ENCODE results near the gene SULT1C4.

Gene SULT1C4

DNA sequence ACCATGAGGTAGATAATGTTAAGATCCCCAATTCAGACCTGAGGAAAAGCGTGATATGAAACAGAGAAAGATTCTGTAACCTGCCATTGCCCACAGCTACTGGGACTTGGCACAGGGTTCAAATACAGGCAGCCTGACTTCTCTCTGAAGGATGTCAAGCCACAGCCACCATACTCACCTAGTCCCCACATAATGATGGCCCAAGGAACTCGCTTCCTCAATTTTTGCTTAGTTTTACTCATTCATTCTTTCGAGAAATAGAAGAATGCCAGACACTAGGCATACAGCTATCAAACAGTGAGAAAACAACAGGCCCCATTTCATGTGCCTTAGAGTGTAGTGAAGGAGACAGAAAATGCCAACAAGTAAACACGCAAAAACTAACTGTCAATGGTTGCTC lies 980 bp upstream of the SULT1C4 start:
- TF ChIP-seq, protein P1, sequence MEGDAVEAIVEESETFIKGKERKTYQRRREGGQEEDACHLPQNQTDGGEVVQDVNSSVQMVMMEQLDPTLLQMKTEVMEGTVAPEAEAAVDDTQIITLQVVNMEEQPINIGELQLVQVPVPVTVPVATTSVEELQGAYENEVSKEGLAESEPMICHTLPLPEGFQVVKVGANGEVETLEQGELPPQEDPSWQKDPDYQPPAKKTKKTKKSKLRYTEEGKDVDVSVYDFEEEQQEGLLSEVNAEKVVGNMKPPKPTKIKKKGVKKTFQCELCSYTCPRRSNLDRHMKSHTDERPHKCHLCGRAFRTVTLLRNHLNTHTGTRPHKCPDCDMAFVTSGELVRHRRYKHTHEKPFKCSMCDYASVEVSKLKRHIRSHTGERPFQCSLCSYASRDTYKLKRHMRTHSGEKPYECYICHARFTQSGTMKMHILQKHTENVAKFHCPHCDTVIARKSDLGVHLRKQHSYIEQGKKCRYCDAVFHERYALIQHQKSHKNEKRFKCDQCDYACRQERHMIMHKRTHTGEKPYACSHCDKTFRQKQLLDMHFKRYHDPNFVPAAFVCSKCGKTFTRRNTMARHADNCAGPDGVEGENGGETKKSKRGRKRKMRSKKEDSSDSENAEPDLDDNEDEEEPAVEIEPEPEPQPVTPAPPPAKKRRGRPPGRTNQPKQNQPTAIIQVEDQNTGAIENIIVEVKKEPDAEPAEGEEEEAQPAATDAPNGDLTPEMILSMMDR (IDR thresholded peaks at IDR 0.05; ENCODE audit: low read depth, low read length) = no peak

DNA sequence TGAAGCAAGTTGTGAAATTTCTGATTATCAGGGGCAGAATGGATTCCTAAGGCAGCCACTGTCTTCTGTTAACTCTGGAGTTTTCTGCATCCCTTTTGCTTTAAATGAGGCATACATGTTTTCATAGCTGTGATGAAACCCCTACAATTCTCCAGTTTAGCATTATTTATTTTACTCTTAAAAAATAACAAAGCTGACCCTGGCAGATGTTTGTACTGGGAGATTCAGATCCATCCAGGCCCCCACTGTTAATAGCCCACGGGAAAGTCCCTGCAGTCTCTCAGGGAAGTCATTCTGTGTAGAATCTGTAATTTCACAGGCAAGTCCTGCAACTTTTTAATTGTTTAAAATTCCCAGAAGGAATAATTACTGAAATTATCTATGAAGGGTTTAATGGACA lies 353 bp upstream of the SULT1C4 start:
- DNase-seq (ENCODE audit: extremely low read depth, low read depth) = no peak
- TF ChIP-seq, protein P1 (IDR thresholded peaks at IDR 0.05; ENCODE audit: low read depth, low read length) = no peak

More for the DNA sequence above, 980 bp upstream of the SULT1C4 start:
- DNase-seq (ENCODE audit: extremely low read depth, low read depth) = no peak

DNA sequence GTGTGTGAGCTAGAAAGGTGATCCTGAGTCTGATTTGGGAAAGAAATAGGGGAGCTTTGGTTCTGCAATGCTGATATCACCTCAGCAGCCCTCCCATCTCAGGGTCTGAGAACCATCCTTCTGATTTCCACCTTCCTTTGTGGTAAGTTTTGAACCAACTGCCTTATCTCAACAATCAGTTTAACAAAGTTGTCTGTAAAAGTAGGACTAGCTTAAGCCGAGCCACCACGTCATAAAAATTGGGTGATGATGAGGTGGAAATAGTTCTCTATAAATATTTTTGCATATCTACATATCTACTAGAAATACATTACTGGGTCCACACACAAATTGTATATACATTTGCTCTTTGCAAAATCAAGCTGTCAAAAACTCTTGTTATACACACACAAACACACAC lies 1.1 kb downstream of the SULT1C4 start:
- DNase-seq (ENCODE audit: extremely low read depth, low read depth) = no peak
- TF ChIP-seq, protein P1 (IDR thresholded peaks at IDR 0.05; ENCODE audit: low read depth, low read length) = no peak

GRCh38 chr2:108382196-108382595 lies 4.4 kb downstream of the SULT1C4 start:
- no peak for DNase-seq (ENCODE audit: extremely low read depth, low read depth)
- TF ChIP-seq, protein P1 (IDR thresholded peaks at IDR 0.05; ENCODE audit: low read depth, low read length) = no peak

- TF ChIP-seq, protein P1 (IDR thresholded peaks at IDR 0.05; ENCODE audit: low read depth, low read length) = no peak; the same call in 1 of the 2 replicates
- no peak for DNase-seq (ENCODE audit: extremely low read depth, low read depth)
Observed at GRCh38 chr2:108383146-108383830, 5.5 kb downstream of the SULT1C4 start.

GRCh38 chr2:108384662-108385393 lies 7.1 kb downstream of the SULT1C4 start:
- TF ChIP-seq, protein P1 (IDR thresholded peaks at IDR 0.05; ENCODE audit: low read depth, low read length) = no peak
- no peak for DNase-seq (ENCODE audit: extremely low read depth, low read depth)

GRCh38 chr2:108385411-108386071 lies 7.8 kb downstream of the SULT1C4 start:
- TF ChIP-seq, protein P1 (IDR thresholded peaks at IDR 0.05; ENCODE audit: low read depth, low read length) = no peak
- no peak for DNase-seq (ENCODE audit: extremely low read depth, low read depth)

Measured in AG09319 (cell line).